HCT116 (cell line): Measurements from ENCODE around the gene MNAT1. TPM values are rescaled to one million over a fixed set of nuclear protein-coding genes. Genes with fewer than 3 reads are reported as not detected.

Experiments used
- ATAC-seq: fragments of 200-7000 bp; cut with Tn5 transposase; 2 replicates; pipeline ENCODE4 v1.9.1; 2020; ENCODE audit warnings: mild to moderate bottlenecking, moderate library complexity
- BruUV-seq: library from RNA; stranded (reverse); fragments of 400-500 nt; replicated peaks from 2 replicates; lab custom pipeline; 2021; lab: Mats Ljungman, UMichigan
- CTCF ChIA-PET: fragments of 300-600 bp; sonication (Branson Sonifier 250); formaldehyde crosslinking; loops from one replicate; lab custom pipeline; 2021; ENCODE audit warnings: antibody characterized with exemption; lab: Charles Lee
- POLR2A ChIA-PET: fragments of 300-600, 350-600 bp; sonication (Branson Sonifier 250); formaldehyde crosslinking; loops from one replicate; lab custom pipeline; 2021; ENCODE audit warnings: antibody characterized with exemption; lab: Charles Lee
- RAD21 ChIA-PET, 2 experiments: fragments of 300-600 bp; sonication (Branson Sonifier 250); formaldehyde crosslinking; loops; one replicate each; lab custom pipeline; 2023; ENCODE audit warnings: low total read pairs in 2 of 2; ENCODE audit not compliant: uncharacterized antibody in 2 of 2, unreplicated experiment in 2 of 2, low non-redundant PET in 1 of 2; lab: Charles Lee
- DNase-seq: peaks from one replicate; pipeline ENCODE4 v3.0.0-alpha.2; 2010; ENCODE audit warnings: low read depth, low spot score
- H2AFZ ChIP-seq: fragments of 200-600 bp; shearing (Covaris generic), sonication (generic); 2 replicates; pipeline ENCODE4 v1.6.1; 2017; ENCODE audit warnings: low read depth, mixed run types, mixed read lengths, antibody characterized with exemption, low read length; ENCODE audit not compliant: poor library complexity, severe bottlenecking
- H3K27ac ChIP-seq: 2 replicates; pipeline ENCODE4 v1.5.1; 2012; ENCODE audit warnings: low read depth, low read length
- H3K27me3 ChIP-seq: fragments of 200-600 bp; sonication (generic); 2 replicates; pipeline ENCODE4 v1.6.1; 2016; ENCODE audit warnings: mixed run types, low read length, mixed read lengths; ENCODE audit not compliant: insufficient read depth
- H3K36me3 ChIP-seq, 2 experiments: fragments of 200-500 bp in 1 of 2; fragments of 200-600 bp in 1 of 2; sonication (Bioruptor generic) in 1 of 2; sonication (generic) in 1 of 2; 2 replicates each; pipeline versions ENCODE4 v1.5.1 to v1.6.1; 2014 to 2016; ENCODE audit warnings: low read length in 2 of 2, inconsistent platforms in 1 of 2, mixed read lengths in 1 of 2, mixed run types in 1 of 2; ENCODE audit not compliant: insufficient read depth in 2 of 2, control insufficient read depth in 1 of 2
- H3K4me1 ChIP-seq, 2 experiments: fragments of 200-600 bp in 1 of 2; sonication (generic) in 1 of 2; 2 replicates each; pipeline versions ENCODE4 v1.5.1 to v1.6.1; 2012 to 2017; ENCODE audit warnings: low read length in 2 of 2, inconsistent platforms in 1 of 2, mild to moderate bottlenecking in 1 of 2, mixed read lengths in 1 of 2, mixed run types in 1 of 2, moderate library complexity in 1 of 2; ENCODE audit not compliant: insufficient read depth in 2 of 2, control insufficient read depth in 1 of 2
- H3K4me2 ChIP-seq: fragments of 200-600 bp; sonication (generic); 2 replicates; pipeline ENCODE4 v1.6.1; 2017; ENCODE audit warnings: mixed run types, low read length, mixed read lengths
- H3K4me3 ChIP-seq, 2 experiments: fragments of 200-600 bp in 1 of 2; sonication (generic) in 1 of 2; replicated peaks in 1 of 2; 2 replicates each; pipeline ENCODE4 v1.5.1; 2011 to 2016; ENCODE audit warnings: low read length in 2 of 2, control low read depth in 1 of 2, low read depth in 1 of 2, mild to moderate bottlenecking in 1 of 2, mixed read lengths in 1 of 2, mixed run types in 1 of 2
- H3K79me2 ChIP-seq: fragments of 200-600 bp; sonication (generic); 2 replicates; pipeline ENCODE4 v1.6.1; 2017; ENCODE audit warnings: mild to moderate bottlenecking, mixed run types, low read length, moderate library complexity, mixed read lengths; ENCODE audit not compliant: insufficient read depth
- H3K9ac ChIP-seq: fragments of 200-600 bp; sonication (generic); 2 replicates; pipeline ENCODE4 v1.6.1; 2016; ENCODE audit warnings: low read length, mixed read lengths
- H3K9me2 ChIP-seq: fragments of 200-600 bp; sonication (generic), shearing (Covaris generic); 2 replicates; pipeline ENCODE4 v1.6.1; 2017; ENCODE audit warnings: mixed run types, mild to moderate bottlenecking, moderate library complexity; ENCODE audit not compliant: insufficient read depth
- H3K9me3 ChIP-seq, 2 experiments: fragments of 200-500 bp in 1 of 2; fragments of 200-600 bp in 1 of 2; sonication (Bioruptor generic) in 1 of 2; sonication (generic) in 1 of 2; 2 replicates each; pipeline ENCODE4 v1.6.1; 2014 to 2017; ENCODE audit warnings: low read length in 2 of 2, mixed read lengths in 2 of 2, inconsistent platforms in 1 of 2, low read depth in 1 of 2, mild to moderate bottlenecking in 1 of 2, mixed run types in 1 of 2, moderate library complexity in 1 of 2; ENCODE audit not compliant: control insufficient read depth in 1 of 2, insufficient read depth in 1 of 2
- H4K20me1 ChIP-seq: fragments of 200-600 bp; sonication (generic), shearing (Covaris generic); 2 replicates; pipeline ENCODE4 v1.6.1; 2017; ENCODE audit warnings: mixed run types, mild to moderate bottlenecking, moderate library complexity; ENCODE audit not compliant: insufficient read depth
- EGR1 ChIP-seq: IDR thresholded peaks from 2 replicates; pipeline ENCODE4 v1.6.1; 2012; ENCODE audit warnings: low read depth
- EZH2phosphoT487 ChIP-seq: fragments of 200-600 bp; IDR thresholded peaks from 2 replicates; pipeline ENCODE4 v1.6.1; 2018; ENCODE audit warnings: antibody characterized with exemption, borderline replicate concordance
- SIN3A ChIP-seq: IDR thresholded peaks from 2 replicates; pipeline ENCODE4 v1.6.1; 2012; ENCODE audit warnings: low read depth
- intact Hi-C: fragments of 100-400 bp; cut with micrococcal nuclease; formaldehyde crosslinking; loops from 2 replicates; pipeline ENCODE4 v1.10.0; 2022
- total RNA-seq: library from RNA; stranded (reverse); gene quantifications from one replicate; pipeline ENCODE4 v1.2.1, GENCODE V29; 2021; ENCODE audit not compliant: unreplicated experiment
- TF ChIP-seq, protein P1 (sequence below): IDR thresholded peaks from 2 replicates; pipeline ENCODE4 v1.6.1; 2012
- TF ChIP-seq, protein P2 (sequence below): IDR thresholded peaks from 2 replicates; pipeline ENCODE4 v1.6.1; 2012

Gene MNAT1
- total RNA-seq, 1 experiment from 2014 or later = 49.3 TPM

DNA sequence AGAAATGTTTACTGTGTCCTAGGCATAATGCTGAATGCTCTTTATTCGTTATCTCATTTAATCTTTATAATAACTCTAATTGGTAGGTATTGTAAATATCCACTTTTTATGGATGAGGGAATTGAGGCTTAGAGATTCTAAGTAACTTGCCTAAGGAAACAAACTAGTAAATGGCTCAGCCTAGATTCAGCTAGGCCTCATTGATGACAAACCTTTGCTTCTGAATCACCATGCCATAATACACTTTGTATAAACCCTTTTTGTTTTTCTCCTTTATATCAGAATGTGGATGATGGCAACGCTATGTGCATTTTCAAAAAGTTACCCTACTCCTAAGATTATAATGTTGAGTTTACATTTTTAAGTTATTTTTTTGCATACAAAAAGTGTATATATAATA, 34.0 kb downstream of the MNAT1 start:
- Histone ChIP-seq H3K79me2 (peaks cover 45% of the 10 kb centered on the region), H3K9ac (no peak overlapping the region), H3K9me2 (no peaks in the 10 kb centered on the region), H2AFZ (no peak overlapping the region), H4K20me1 (peaks cover 4% of the 10 kb centered on the region), H3K4me1 (no peaks in the 10 kb centered on the region), H3K36me3 (no peaks in the 10 kb centered on the region), H3K27ac (no peak overlapping the region), H3K27me3 (no peaks in the 10 kb centered on the region), H3K4me3 (no peak overlapping the region), H3K9me3 (no peaks in the 10 kb centered on the region), H3K4me2 (no peak overlapping the region)
- no peak for DNase-seq
- CTCF ChIA-PET = no interaction called here
- TF ChIP-seq, protein P1, sequence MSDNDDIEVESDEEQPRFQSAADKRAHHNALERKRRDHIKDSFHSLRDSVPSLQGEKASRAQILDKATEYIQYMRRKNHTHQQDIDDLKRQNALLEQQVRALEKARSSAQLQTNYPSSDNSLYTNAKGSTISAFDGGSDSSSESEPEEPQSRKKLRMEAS = no peak
- no peak for TF ChIP-seq SIN3A
- TF ChIP-seq EZH2phosphoT487 = no peak
- intact Hi-C loops = no loop called here
- BruUV-seq = no TSS peak
- POLR2A ChIA-PET = no interaction called here
- no peak for ATAC-seq
- RAD21 ChIA-PET = no interaction called here

DNA sequence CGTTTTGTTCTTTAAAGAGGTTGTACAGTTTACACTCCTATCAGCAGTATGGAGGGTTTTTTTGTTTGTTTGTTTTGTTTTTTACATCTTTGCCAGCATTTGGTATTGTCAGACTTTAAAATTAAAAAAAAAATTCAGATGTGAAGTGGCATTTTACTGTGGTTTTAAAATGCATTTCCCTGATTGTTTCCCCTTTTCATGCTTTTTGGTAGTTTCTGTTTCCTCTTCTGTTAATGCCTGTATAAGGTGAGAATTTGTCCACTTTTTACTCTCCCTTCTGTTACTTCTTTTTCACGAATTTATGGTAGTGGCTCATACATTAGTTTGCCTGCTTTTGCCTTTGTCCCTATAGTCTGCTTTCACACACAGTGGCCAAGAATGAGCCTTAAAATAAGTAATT, 36.6 kb downstream of the MNAT1 start:
- TF ChIP-seq, protein P2, sequence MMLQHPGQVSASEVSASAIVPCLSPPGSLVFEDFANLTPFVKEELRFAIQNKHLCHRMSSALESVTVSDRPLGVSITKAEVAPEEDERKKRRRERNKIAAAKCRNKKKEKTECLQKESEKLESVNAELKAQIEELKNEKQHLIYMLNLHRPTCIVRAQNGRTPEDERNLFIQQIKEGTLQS = no peak
- no peak for TF ChIP-seq EGR1
- Histone ChIP-seq H2AFZ (no peak overlapping the region), H3K9me3 (no peaks in the 10 kb centered on the region), H3K4me2 (no peak overlapping the region), H3K36me3 (no peaks in the 10 kb centered on the region), H3K9me2 (no peaks in the 10 kb centered on the region), H4K20me1 (peaks cover 4% of the 10 kb centered on the region), H3K4me1 (peaks cover 0 to 19% of the 10 kb centered on the region in 2 experiments; a peak in 2 of 4 replicates), H3K9ac (no peak overlapping the region), H3K4me3 (no peak overlapping the region), H3K27ac (no peak overlapping the region), H3K27me3 (no peaks in the 10 kb centered on the region), H3K79me2 (peaks cover 49% of the 10 kb centered on the region)
- intact Hi-C loops = no loop called here
- POLR2A ChIA-PET = no interaction called here
- no peak for DNase-seq
- CTCF ChIA-PET = no interaction called here
- no TSS peak for BruUV-seq
- no peak for ATAC-seq
- RAD21 ChIA-PET = no interaction called here
